Esophagus squamous epithelium (tissue), 5 donors: Measurements from ENCODE around the gene DRC3. TPM values are rescaled to one million over a fixed set of nuclear protein-coding genes. Genes with fewer than 3 reads are reported as not detected.

Experiments
- DNase-seq: peaks from one replicate; lab custom pipeline; 2025; lab: John Stamatoyannopoulos, UW
- H3K27ac ChIP-seq, 4 donors: fragments of 200-600 bp; sonication (generic); one replicate each; pipeline ENCODE4 v1.5.1; 2016 to 2019; ENCODE audit warnings: mild to moderate bottlenecking in 1 of 4
- H3K27me3 ChIP-seq, 4 donors: fragments of 200-600 bp; sonication (generic); 1 replicate in 3 of 4; 2 replicates in 1 of 4; pipeline versions ENCODE4 v1.5.1 to v1.6.0; 2017 to 2021; ENCODE audit warnings: antibody characterized with exemption in 1 of 4
- H3K36me3 ChIP-seq, 3 donors: fragments of 200-600 bp; sonication (generic); one replicate each; pipeline ENCODE4 v1.5.1; 2016 to 2019
- H3K4me1 ChIP-seq, 3 donors: fragments of 200-600 bp; sonication (generic); one replicate each; pipeline ENCODE4 v1.5.1; 2017 to 2019
- H3K4me3 ChIP-seq, 4 donors: fragments of 200-600 bp; sonication (generic); 1 replicate in 3 of 4; 2 replicates in 1 of 4; pipeline ENCODE4 v1.5.1; 2016 to 2019; ENCODE audit warnings: mild to moderate bottlenecking in 2 of 4, moderate library complexity in 1 of 4
- H3K9me3 ChIP-seq, 3 donors: fragments of 200-600 bp; sonication (generic); one replicate each; pipeline ENCODE4 v1.5.1; 2016 to 2019
- POLR2A ChIP-seq, 4 donors: fragments of 450-650 bp; IDR thresholded peaks; one replicate each; pipeline ENCODE4 v1.6.1; 2017; ENCODE audit warnings: antibody characterized with exemption in 4 of 4, mild to moderate bottlenecking in 4 of 4, moderate library complexity in 3 of 4
- WGBS, 2 donors: methylation state at CpG; one replicate each; pipeline ENCODE4 v1.1.5; 2018; 5-methylcytosine and 5-hydroxymethylcytosine counted together
- intact Hi-C: fragments of 100-400 bp; cut with DNase I; formaldehyde crosslinking; loops from one replicate; pipeline ENCODE4 v1.15.0; 2022
- total RNA-seq, 4 donors: library from RNA; depleted of rRNA; stranded (reverse); fragments of >200 nt; gene quantifications; one replicate each; pipeline ENCODE4 v1.1.0, GENCODE V29; 2016
- TF ChIP-seq, protein P1 (sequence below), 6 experiments: fragments of 450-650 bp in 4 of 6; fragments of 200-600 bp in 2 of 6; sonication (generic) in 2 of 6; IDR thresholded peaks; one replicate each; pipeline ENCODE4 v1.5.1; 2016 to 2019; ENCODE audit warnings: antibody characterized with exemption in 6 of 6, mild to moderate bottlenecking in 4 of 6, moderate library complexity in 4 of 6
- donor health status: DM: yes; HTN: yes; CAD: no.

The DRC3 gene
- total RNA-seq, 4 donors from 2014 or later, result 0.11 to 2.5 (median 1.3) TPM

DNA sequence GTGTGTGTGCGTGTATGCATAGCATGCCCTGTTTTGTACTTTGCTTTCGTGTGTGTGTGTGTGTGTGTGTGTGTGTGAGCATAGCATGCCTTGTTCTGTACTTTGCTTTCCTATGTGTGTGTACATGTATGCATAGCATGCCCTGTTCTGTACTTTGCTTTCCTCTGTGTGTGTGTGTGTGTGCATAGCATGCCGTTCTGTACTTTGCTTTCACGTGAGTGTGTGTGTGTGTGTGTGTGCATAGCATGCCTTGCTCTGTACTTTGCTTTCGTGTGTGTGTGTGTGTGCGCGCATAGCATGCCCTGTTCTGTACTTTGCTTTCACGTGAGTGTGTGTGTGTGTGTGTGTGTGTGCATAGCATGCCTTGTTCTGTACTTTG lies 27.4 kb downstream of the DRC3 start:
- H3K4me3 ChIP-seq, result no peak overlapping the region
- TF ChIP-seq, protein P1, sequence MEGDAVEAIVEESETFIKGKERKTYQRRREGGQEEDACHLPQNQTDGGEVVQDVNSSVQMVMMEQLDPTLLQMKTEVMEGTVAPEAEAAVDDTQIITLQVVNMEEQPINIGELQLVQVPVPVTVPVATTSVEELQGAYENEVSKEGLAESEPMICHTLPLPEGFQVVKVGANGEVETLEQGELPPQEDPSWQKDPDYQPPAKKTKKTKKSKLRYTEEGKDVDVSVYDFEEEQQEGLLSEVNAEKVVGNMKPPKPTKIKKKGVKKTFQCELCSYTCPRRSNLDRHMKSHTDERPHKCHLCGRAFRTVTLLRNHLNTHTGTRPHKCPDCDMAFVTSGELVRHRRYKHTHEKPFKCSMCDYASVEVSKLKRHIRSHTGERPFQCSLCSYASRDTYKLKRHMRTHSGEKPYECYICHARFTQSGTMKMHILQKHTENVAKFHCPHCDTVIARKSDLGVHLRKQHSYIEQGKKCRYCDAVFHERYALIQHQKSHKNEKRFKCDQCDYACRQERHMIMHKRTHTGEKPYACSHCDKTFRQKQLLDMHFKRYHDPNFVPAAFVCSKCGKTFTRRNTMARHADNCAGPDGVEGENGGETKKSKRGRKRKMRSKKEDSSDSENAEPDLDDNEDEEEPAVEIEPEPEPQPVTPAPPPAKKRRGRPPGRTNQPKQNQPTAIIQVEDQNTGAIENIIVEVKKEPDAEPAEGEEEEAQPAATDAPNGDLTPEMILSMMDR (IDR thresholded peaks at IDR 0.05), result no peak
- no peak for TF ChIP-seq POLR2A (IDR thresholded peaks at IDR 0.05)
- DNase-seq, result no peak

DNA sequence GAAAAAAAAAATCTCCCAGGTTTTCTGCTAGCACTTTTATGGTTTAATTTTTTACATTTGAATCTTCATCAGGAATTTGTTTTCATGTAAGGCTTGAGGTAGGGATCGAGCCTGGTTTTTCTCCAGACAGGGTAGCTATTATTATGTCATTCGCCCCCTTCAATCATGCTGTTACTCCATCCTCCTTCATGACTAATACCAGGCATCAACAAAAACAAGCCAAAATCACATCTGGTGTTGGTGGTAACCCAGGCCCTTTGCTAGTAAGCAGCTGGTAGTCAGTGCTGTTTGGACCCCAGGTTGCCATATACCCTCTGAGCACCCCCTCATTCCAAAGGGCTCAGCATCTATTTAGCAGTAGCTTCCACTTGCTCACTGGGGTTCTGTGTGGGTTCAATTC lies 29.5 kb downstream of the DRC3 start:
- DNase-seq, result no peak
- WGBS, 2 donors, result 87 to 89% methylated on average over 2 of the region's 2 CpGs
- H3K4me3 ChIP-seq, result no peak overlapping the region
- H3K27me3 ChIP-seq, result no peaks in the 10 kb centered on the region
- TF ChIP-seq, protein P1 (IDR thresholded peaks at IDR 0.05), result no peak
- TF ChIP-seq POLR2A (IDR thresholded peaks at IDR 0.05), result no peak
- H3K4me1 ChIP-seq, result no peaks in the 10 kb centered on the region
- peaks cover 0 to 10% (median 3%) of the 10 kb centered on the region in 3 donors for H3K36me3 ChIP-seq
- H3K9me3 ChIP-seq, result no peaks in the 10 kb centered on the region
- intact Hi-C loops, result no loop called here
- H3K27ac ChIP-seq, result no peak overlapping the region

More for the DNA sequence above, 27.4 kb downstream of the DRC3 start:
- H3K4me1 ChIP-seq, result peaks cover 0 to 3% (median 0%) of the 10 kb centered on the region in 3 donors
- no peaks in the 10 kb centered on the region for H3K9me3 ChIP-seq
- H3K27me3 ChIP-seq, result no peaks in the 10 kb centered on the region
- H3K27ac ChIP-seq, result no peak overlapping the region
- WGBS, 2 donors, result 70 to 83% methylated on average over 6 to 8 of the region's 8 CpGs
- intact Hi-C loops, result no loop called here
- no peaks in the 10 kb centered on the region for H3K36me3 ChIP-seq

DNA sequence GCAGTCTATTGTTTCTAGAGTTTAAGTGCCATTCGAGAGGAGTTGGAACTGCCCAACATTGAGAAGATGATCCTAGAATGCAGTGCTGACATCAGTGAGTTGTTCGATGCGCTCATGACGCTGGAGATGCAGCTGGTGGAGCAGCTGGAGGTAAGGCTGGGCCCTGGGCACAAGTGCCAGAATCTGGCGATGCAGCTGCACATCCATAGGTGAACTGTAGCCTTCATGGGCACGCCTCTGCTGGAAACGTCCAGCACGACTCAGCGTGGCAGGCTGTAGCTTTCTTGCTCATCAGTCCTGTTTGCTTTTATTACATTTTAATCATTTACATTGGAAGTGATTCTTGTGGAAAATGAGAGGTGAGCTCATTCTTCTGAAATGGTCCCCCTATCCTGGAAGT lies 31.7 kb downstream of the DRC3 start:
- no peak for TF ChIP-seq POLR2A (IDR thresholded peaks at IDR 0.05)
- TF ChIP-seq, protein P1 (IDR thresholded peaks at IDR 0.05), result no peak
- DNase-seq, result no peak
- WGBS, 2 donors, result 53 to 77% methylated on average over 6 to 9 of the region's 9 CpGs
- H3K36me3 ChIP-seq, result peaks cover 0 to 30% (median 3%) of the 10 kb centered on the region in 3 donors
- H3K4me3 ChIP-seq, result no peak overlapping the region
- intact Hi-C loops, result no loop called here
- no peaks in the 10 kb centered on the region for H3K4me1 ChIP-seq
- no peaks in the 10 kb centered on the region for H3K27me3 ChIP-seq
- no peak overlapping the region for H3K27ac ChIP-seq
- no peaks in the 10 kb centered on the region for H3K9me3 ChIP-seq

DNA sequence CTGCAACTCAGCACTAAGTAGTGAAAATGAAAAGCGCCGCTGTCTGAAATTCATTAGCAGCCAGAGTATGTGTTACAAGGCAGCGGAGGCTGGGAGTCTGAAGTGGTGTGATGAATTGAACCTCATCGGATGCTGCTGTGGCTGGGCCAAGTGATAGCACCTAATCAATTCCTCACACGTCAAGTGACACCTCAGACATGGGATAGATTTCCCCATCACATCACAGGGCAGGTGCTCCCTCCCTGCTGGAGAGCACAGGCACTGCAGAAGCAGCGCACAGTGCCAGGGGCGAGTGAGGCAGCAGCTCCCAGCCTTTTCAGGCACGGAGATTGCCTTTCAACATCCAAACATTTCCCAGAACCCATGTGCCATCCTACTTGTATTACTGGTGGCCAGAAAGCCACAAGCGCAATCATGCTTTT lies 32.2 kb downstream of the DRC3 start:
- no peak overlapping the region for H3K27ac ChIP-seq
- no peak for TF ChIP-seq POLR2A (IDR thresholded peaks at IDR 0.05)
- TF ChIP-seq, protein P1 (IDR thresholded peaks at IDR 0.05), result peak in 2 of 6 experiments; percentile 22 to 49
- no peak for DNase-seq
- H3K4me3 ChIP-seq, result no peak overlapping the region
- no peaks in the 10 kb centered on the region for H3K27me3 ChIP-seq
- H3K4me1 ChIP-seq, result no peaks in the 10 kb centered on the region
- H3K9me3 ChIP-seq, result no peaks in the 10 kb centered on the region
- H3K36me3 ChIP-seq, result peaks cover 0 to 35% (median 3%) of the 10 kb centered on the region in 3 donors
- 86 to 91% methylated on average over 5 of the region's 9 CpGs for WGBS, 2 donors
- intact Hi-C loops, result no loop called here

DNA sequence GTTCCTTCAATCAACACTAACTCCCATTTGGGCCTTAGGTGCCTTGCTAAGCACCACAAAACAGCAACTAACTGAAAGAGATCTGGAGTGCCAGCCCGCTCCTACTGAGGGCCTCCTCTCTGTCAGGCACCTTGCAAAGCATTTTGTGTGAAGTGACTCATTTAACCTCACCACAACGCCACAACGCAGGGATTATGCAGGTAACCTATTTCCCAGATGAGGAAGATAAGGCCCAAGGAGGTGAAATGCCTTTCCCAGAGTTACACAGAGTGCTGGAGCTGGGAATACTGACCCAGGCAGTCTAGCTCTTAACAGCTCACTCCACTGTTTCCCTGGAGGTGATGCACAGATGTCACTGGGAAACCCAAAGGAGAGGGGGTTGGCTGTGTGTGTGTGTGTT lies 32.8 kb downstream of the DRC3 start:
- no peaks in the 10 kb centered on the region for H3K27me3 ChIP-seq
- H3K36me3 ChIP-seq, result peaks cover 0 to 41% (median 3%) of the 10 kb centered on the region in 3 donors
- no peaks in the 10 kb centered on the region for H3K4me1 ChIP-seq
- H3K27ac ChIP-seq, result no peak overlapping the region
- WGBS, 2 donors, result 100% methylated on average over 1 of the region's 3 CpGs; no CpG with 5 or more reads in 1 of the 2 donors
- peaks cover 0 to under 1% (median 0%) of the 10 kb centered on the region in 3 donors for H3K9me3 ChIP-seq
- H3K4me3 ChIP-seq, result no peak overlapping the region
- intact Hi-C loops, result no loop called here
- no peak for TF ChIP-seq POLR2A (IDR thresholded peaks at IDR 0.05)
- TF ChIP-seq, protein P1 (IDR thresholded peaks at IDR 0.05), result no peak
- DNase-seq, result no peak
